Smooth muscle cell of bladder (primary cell): ENCODE data around the gene VEGFC. TPM values are rescaled to one million over a fixed set of nuclear protein-coding genes. Genes with fewer than 3 reads are reported as not detected.

Source experiments
- total RNA-seq: library from RNA; depleted of rRNA; stranded (reverse); fragments of >200 nt; gene quantifications from 2 replicates; pipeline ENCODE4 v1.2.3, GENCODE V29; 2014

The VEGFC gene, protein sequence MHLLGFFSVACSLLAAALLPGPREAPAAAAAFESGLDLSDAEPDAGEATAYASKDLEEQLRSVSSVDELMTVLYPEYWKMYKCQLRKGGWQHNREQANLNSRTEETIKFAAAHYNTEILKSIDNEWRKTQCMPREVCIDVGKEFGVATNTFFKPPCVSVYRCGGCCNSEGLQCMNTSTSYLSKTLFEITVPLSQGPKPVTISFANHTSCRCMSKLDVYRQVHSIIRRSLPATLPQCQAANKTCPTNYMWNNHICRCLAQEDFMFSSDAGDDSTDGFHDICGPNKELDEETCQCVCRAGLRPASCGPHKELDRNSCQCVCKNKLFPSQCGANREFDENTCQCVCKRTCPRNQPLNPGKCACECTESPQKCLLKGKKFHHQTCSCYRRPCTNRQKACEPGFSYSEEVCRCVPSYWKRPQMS
- total RNA-seq: 19.3 and 24.1 TPM in 2 replicates

DNA sequence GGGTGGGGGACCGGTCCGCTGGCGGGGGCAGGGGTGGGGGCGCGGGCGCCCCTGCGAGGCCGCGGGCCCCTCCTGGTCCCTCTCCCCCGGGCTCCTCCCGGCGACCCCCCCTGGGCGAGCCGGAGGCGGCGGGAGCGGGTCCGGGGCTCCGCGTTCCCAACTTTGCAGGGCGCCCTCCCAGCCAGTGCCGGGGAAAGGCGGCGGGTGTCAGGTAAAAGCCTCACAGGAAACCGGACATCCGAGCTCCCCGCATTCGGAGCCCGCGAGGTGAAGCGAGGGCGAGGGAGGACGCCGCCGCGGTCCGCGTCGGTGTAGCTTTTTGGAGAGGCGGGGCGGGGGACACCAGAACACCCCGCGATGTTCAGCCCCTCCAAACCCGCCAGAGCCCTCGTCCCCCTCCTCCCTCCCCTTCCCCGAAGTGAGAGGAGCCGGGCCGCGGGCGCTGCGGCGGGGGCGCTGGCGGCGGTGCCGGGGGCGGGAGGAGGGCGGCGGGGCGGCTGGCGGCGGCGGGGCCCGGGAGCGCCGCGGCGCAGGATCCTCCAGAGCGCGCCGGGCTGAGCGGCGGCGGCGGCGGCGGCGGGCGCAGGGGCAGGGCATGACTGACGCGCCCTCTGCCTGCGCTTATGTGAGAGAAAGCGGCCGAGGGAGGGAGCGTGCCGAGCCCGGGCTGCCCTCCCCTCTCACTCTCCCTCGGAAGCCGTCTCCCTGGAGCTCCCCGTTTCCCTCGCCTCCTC lies at the start of gene VEGFC:
Gene VEGFC (minus strand): TSS at position 597 of the 734 bp plus-strand sequence. CDS start 611 bp downstream, outside the sequence.

